ENCODE results near the gene KCNIP1. TPM values are rescaled to one million over a fixed set of nuclear protein-coding genes. Genes with fewer than 3 reads are reported as not detected.

Gene KCNIP1
- polyA plus RNA-seq, 3 donors from 2014 or later = not detected

DNA sequence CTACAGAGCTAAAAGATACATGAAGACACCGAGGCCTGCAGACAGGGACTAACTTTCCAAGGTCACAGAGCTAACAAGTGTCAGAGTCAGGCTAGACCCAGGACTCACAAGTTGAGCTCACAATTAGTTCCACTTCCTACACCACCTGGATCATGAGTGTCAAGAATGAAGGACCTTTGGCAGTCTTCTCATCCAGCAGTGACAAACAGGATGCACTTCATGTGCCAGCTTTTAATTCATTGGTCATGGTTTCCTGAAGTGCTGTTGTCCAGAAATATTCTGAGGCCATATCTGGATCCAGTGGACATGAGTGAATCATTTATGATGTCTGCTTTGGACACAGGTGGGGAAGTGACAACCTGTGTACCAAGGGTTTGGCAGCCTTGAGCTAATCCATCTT, 77.4 kb downstream of the KCNIP1 start:
- no peak overlapping the region for H3K27ac Mint-ChIP-seq
- H3K27me3 Mint-ChIP-seq (ENCODE audit: low read depth in 3 of 3) = peaks cover 2 to 5% (median 3%) of the 10 kb centered on the region in 3 donors
- H3K4me3 Mint-ChIP-seq = no peak overlapping the region
- no peaks in the 10 kb centered on the region for H3K36me3 Mint-ChIP-seq
- peaks cover 0 to 7% (median 0%) of the 10 kb centered on the region in 6 donors for H3K9me3 Mint-ChIP-seq
- no peak for DNase-seq
- H3K4me1 Mint-ChIP-seq = no peaks in the 10 kb centered on the region

DNA sequence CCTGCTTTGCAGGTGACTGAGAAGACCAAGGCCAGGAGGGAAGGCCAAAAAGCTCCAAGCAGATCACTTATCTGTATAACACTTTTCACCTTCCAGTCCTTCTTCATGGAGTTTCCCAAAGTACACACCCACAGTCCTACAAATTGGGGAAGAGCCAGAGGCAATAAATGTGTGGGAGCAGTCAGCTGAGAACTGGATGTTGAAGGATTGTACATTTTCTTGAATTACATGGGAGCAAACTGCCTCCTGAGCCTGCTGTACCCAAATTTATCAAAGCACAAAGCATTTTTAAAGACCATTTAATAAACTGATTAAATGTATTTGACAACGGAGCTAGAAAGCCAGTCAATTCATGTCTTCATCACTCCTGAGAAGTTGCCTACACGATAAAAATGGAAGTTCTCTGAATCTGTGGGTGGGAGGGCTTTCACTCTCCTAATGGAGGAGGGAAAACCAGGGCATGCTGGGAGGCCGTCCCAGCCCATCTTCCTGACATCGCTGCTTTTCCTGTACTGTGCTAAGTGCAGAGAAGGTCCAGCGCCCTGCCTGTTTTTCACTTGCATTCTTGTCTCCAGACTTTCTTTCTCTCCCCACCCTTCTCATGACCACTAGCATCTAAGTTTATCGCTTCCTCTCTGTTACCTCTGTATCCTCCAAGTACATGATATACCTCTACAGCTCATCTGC, 79.0 kb downstream of the KCNIP1 start:
- Mint-ChIP-seq H3K4me3 (no peak overlapping the region), H3K27me3 (ENCODE audit: low read depth in 3 of 3) (peaks cover 2 to 10% (median 6%) of the 10 kb centered on the region in 3 donors), H3K9me3 (peaks cover 0 to 7% (median 0%) of the 10 kb centered on the region in 6 donors), H3K36me3 (no peaks in the 10 kb centered on the region), H3K4me1 (no peaks in the 10 kb centered on the region), H3K27ac (no peak overlapping the region)
- DNase-seq = no peak

DNA sequence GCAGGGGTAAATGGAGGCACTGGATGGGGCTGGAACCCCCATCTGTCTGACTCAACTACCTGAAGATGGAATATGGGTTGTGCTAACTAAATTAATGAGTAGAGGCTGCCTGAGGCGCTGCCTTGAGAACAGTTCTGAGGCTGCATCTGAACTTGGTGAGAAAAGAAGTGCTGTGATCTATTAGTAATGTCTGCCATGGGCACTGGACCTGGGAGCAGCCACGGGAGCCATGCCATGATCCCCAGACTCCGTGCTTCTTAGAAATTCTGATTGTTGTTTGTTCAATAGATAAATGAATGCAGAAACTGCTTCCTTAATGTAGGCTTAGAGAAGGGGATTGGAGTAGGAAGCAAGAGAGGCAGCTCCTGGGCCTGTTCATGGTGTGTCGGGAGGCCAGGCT, 80.2 kb downstream of the KCNIP1 start:
- H3K4me3 Mint-ChIP-seq = no peak overlapping the region
- DNase-seq = no peak
- no peak overlapping the region for H3K27ac Mint-ChIP-seq
- no peaks in the 10 kb centered on the region for H3K36me3 Mint-ChIP-seq
- H3K9me3 Mint-ChIP-seq = peaks cover 0 to 2% (median 0%) of the 10 kb centered on the region in 6 donors
- H3K27me3 Mint-ChIP-seq (ENCODE audit: low read depth in 3 of 3) = peaks cover 2 to 9% (median 6%) of the 10 kb centered on the region in 3 donors
- H3K4me1 Mint-ChIP-seq = no peaks in the 10 kb centered on the region

DNA sequence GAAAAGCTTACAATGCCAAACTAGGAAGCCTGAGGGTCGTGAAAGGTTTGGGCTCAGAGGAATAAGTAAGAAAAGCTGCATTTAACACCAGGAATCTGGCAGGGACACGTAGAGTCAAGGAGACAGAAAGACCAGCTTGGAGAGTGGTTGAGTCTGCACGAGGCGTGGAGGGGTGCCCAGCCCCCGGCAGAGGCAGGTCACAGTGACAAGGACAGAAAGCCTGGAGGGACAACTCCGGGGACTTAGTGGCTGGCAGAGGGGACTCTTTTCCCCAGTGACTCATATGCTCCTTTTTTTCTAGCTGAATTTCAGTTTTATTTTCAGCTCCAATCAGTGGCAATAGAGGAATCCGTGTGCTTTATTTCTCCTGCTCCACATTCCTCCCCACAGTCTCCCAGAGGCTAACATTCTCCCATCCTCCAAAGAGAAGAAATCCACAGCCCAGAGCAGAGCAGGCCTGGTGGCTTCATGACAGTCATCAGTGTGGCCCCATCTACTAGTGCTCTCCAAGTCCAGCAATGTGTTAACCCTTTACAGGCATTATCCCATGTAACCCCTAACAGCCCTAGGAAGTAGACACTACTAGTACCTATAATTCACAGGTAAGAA, 80.7 kb downstream of the KCNIP1 start:
- H3K27me3 Mint-ChIP-seq (ENCODE audit: low read depth in 3 of 3) = peaks cover 2 to 11% (median 6%) of the 10 kb centered on the region in 3 donors

DNA sequence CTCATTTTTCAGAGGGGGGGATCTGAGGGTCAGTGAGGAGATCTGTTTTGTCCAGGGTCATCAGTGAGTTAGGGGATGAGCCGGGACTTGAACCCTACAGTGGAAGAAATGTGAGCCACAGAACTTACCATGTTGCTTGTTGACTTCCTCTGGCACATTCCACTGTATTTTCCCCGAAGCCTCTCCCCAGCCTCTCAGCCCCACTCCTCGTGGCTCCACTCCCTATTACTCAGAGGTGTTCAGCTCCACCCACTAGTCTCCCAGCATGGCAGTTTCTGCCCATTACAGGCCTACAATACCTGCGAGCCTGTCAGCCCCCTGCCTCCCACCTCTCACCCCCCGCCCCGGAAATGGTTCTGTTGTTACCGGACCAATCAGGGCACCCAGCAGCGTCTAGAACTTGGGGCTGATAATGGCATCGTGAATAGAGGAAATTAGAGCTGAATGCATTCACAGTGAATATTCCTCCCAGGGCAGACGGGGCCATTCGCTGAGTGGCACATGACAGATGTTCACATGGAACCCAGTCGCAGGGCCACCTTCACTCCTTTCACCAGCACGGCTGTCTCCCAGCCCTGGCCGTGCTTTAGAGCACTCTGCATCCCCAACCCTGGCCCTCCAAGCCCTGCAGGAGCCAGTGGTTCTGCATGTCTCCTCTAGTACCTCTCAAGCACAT, 81.6 kb downstream of the KCNIP1 start:
- no peak overlapping the region for H3K4me3 Mint-ChIP-seq
- no peak for DNase-seq
- H3K36me3 Mint-ChIP-seq = no peaks in the 10 kb centered on the region
- H3K27me3 Mint-ChIP-seq (ENCODE audit: low read depth in 3 of 3) = peaks cover 2 to 11% (median 6%) of the 10 kb centered on the region in 3 donors
- no peaks in the 10 kb centered on the region for H3K4me1 Mint-ChIP-seq
- no peak overlapping the region for H3K27ac Mint-ChIP-seq
- peaks cover 0 to 4% (median 0%) of the 10 kb centered on the region in 6 donors for H3K9me3 Mint-ChIP-seq

More for the DNA sequence above, 80.7 kb downstream of the KCNIP1 start:
- no peak overlapping the region for H3K27ac Mint-ChIP-seq
- peaks cover 0 to 4% (median 0%) of the 10 kb centered on the region in 6 donors for H3K9me3 Mint-ChIP-seq
- no peaks in the 10 kb centered on the region for H3K4me1 Mint-ChIP-seq
- H3K36me3 Mint-ChIP-seq = no peaks in the 10 kb centered on the region
- no peak for DNase-seq
- H3K4me3 Mint-ChIP-seq = no peak overlapping the region

DNA sequence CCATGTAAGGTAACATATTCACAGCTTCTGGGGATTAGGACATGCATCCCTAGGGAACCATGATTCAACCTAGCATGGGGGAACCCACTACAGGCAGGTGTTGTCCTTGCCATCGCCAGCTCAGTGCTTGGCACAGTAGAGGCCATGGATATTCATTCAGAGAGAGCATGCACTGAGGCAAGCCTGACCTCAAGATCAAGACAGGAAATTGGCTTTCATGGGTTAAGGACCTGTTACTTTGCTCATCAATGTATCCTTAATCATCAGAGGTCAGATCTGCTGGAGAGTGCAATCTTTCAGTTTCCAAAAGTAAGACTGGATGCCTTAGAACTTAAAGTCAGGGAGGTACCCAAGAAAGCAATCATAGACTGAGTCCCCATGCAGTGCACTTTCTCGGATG, 84.0 kb downstream of the KCNIP1 start:
- Mint-ChIP-seq H3K36me3 (no peaks in the 10 kb centered on the region), H3K27me3 (ENCODE audit: low read depth in 3 of 3) (peaks cover 0 to 9% (median 3%) of the 10 kb centered on the region in 3 donors), H3K4me1 (no peaks in the 10 kb centered on the region), H3K27ac (no peak overlapping the region), H3K9me3 (peaks cover 0 to 2% (median 0%) of the 10 kb centered on the region in 6 donors), H3K4me3 (no peak overlapping the region)
- DNase-seq = no peak

DNA sequence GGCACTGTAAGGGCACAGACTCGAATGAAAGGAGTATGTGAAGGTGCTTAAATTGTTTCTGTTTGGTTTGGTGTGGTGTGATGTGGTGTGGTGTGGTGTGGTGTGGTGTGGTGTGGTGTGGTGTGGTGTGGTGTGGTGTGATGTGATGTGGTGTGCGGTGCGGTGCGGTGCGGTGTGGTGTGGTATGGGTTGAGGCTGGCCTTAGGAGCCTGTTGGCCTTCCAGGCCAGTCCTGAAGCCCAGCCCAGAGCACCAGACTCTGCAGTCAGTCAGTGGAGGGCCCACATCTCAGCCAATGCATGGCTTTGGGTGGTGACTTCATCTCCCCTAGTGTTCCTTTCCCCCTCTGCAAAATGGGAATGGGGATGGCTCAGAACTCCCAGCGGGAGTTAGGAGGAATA, 85.8 kb downstream of the KCNIP1 start:
- Mint-ChIP-seq H3K27me3 (ENCODE audit: low read depth in 3 of 3) (peaks cover 2 to 9% (median 3%) of the 10 kb centered on the region in 3 donors), H3K4me1 (no peaks in the 10 kb centered on the region), H3K36me3 (no peaks in the 10 kb centered on the region), H3K27ac (no peak overlapping the region), H3K9me3 (peaks cover 0 to 2% (median 0%) of the 10 kb centered on the region in 6 donors), H3K4me3 (no peak overlapping the region)
- DNase-seq = no peak

DNA sequence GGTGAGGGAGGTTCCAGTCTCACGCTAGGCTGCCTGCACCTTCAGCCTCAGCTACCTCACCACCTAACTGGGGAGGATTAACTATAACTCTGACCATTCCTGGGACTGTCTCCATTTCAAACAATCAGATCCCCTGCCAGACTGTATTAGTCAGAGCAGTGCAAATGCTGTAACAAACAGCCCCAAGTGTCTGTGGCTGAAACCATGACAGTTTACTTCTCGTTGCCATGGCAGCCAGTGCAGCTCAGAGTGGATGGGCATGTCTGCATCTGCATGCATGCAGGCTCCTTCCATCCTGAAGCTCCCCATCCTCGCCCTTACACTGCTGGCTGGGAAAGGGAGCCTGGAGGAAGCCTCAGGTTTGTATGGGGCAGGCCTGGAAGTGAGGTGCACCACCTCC, 86.7 kb downstream of the KCNIP1 start:
- Mint-ChIP-seq H3K9me3 (peaks cover 0 to 2% (median 0%) of the 10 kb centered on the region in 6 donors), H3K27me3 (ENCODE audit: low read depth in 3 of 3) (peaks cover 2 to 7% (median 3%) of the 10 kb centered on the region in 3 donors), H3K36me3 (no peaks in the 10 kb centered on the region)

DNA sequence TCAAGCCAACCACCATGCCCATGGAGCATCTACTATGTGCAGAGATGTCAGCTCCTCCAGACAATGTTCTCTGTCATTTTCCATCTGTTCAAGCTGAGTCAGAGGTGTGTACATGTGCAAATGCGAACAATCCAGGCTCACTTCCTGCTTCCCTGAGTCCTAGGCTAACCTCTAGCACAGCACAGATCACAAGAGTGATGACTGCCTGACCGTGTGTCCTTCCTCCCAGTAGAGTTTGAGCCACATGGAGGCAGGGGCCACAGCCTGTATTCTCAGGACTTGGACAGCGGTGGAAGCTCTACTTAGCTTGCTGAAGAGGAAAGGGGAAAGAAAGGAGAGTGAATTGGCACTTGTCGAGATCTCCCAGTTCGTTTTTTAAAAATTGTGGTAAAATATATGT, 87.2 kb downstream of the KCNIP1 start:
- Mint-ChIP-seq H3K27ac (no peak overlapping the region), H3K9me3 (peaks cover 0 to 2% (median 0%) of the 10 kb centered on the region in 6 donors), H3K36me3 (no peaks in the 10 kb centered on the region), H3K4me3 (no peak overlapping the region), H3K27me3 (ENCODE audit: low read depth in 3 of 3) (peaks cover 2 to 7% (median 3%) of the 10 kb centered on the region in 3 donors), H3K4me1 (no peaks in the 10 kb centered on the region)
- no peak for DNase-seq

More for the DNA sequence above, 86.7 kb downstream of the KCNIP1 start:
- no peak for DNase-seq
- no peak overlapping the region for H3K27ac Mint-ChIP-seq
- no peaks in the 10 kb centered on the region for H3K4me1 Mint-ChIP-seq
- no peak overlapping the region for H3K4me3 Mint-ChIP-seq

DNA sequence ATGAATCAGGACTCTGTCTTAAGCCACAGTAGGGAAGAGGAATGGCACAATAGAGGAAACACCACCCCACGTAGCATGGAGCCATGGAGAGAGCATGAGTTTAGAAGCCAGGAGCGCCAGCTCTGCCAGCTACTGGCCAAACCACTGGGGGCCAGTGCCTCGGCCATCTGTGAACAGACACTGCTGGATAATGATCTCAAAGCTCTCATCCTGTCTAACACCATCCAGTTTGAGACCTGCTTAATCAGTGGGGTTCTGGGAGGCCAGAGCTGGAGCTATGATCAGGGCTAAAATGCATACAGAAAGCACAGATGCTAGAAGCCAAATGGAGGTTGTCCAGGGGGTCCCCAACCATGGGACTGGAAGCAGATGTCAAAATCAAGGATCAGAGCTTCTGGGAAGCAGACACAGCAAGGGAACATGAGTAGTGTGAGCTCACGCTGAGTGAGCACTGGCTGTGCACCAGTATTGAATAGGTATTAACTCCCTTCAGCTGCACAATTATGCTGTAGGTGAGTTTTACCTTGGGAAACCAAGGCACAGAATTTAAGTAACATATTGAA, 92.7 kb downstream of the KCNIP1 start:
- Mint-ChIP-seq H3K9me3 (no peaks in the 10 kb centered on the region), H3K36me3 (no peaks in the 10 kb centered on the region), H3K4me1 (no peaks in the 10 kb centered on the region), H3K27ac (no peak overlapping the region), H3K4me3 (no peak overlapping the region), H3K27me3 (ENCODE audit: low read depth in 3 of 3) (peaks cover 0 to 6% (median 2%) of the 10 kb centered on the region in 3 donors)
- DNase-seq = no peak

DNA sequence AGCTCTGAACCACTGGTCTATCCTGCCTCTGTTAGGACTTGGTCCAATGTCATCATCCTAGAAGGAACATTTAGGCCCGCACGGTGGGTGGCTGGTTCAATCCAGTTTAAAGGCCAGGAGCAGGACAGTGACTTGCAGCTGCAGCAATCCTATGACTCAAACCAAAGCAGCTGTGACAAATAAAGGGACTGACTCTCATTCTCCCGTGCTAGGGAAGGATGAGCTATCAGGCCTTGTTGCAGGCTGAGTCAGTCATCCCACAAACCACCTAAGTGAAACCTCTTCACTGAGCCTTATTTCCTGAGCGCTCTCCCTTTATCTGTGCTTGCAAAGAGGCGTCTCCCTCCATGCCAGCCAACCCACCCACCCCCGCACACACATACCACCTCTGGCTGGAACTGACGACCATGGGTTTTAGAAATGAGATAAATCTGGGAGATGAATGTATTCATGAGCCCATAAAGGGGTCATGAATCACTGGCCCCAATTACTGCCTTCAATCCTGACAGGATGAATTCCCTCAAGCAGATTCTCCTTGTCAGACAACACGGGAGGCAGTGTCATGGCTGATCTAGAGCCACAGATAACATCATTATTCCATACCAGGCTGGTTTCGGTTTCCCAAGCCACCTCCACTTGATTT, 93.4 kb downstream of the KCNIP1 start:
- Mint-ChIP-seq H3K36me3 (no peaks in the 10 kb centered on the region), H3K4me1 (no peaks in the 10 kb centered on the region), H3K9me3 (no peaks in the 10 kb centered on the region), H3K27me3 (ENCODE audit: low read depth in 3 of 3) (peaks cover 0 to 6% (median 2%) of the 10 kb centered on the region in 3 donors), H3K4me3 (no peak overlapping the region), H3K27ac (no peak overlapping the region)
- no peak for DNase-seq

DNA sequence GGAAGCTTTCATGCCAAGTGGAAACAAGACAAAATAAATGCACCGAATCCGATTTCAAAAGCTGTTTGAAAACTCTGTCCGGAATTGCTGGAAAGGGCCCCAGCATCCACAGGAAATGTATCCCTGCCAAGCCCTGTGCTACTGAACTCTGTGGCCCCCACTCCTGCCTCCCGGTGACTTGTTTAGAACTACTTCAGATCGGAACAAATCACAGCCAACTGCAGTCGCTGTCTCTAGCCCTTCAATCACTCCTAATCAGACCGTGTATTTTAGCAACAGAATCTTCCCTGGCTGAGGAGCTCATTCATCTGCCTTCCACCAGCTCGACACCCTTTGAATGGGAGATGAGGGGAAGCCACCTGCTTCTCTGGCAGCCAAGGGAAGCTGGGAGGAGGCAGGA, 94.1 kb downstream of the KCNIP1 start:
- Mint-ChIP-seq H3K27me3 (ENCODE audit: low read depth in 3 of 3) (peaks cover 0 to 6% (median 2%) of the 10 kb centered on the region in 3 donors), H3K4me3 (no peak overlapping the region), H3K4me1 (no peaks in the 10 kb centered on the region), H3K27ac (no peak overlapping the region), H3K9me3 (no peaks in the 10 kb centered on the region), H3K36me3 (no peaks in the 10 kb centered on the region)
- no peak for DNase-seq

DNA sequence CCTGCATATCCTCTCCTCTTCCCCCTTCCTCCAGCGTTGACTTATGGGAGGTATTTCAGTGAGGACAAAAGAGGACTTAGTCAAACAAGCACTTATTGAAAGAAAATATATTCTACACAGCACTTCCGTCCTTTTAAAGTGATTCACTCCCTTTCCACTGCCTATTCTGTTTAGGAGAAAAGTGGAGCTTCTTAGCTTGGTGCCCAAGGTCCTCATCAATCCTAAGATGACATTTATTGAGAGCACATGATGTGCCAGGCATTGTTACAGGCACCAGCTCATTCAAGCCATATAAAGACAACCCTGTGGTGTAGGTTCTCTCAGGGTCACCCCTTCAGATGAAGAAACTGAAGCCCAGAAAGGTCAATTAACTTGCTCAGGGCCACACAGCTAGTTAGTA, 95.9 kb downstream of the KCNIP1 start:
- H3K4me3 Mint-ChIP-seq = no peak overlapping the region
- H3K9me3 Mint-ChIP-seq = no peaks in the 10 kb centered on the region
- H3K27me3 Mint-ChIP-seq (ENCODE audit: low read depth in 3 of 3) = peaks cover 0 to 6% (median 2%) of the 10 kb centered on the region in 3 donors
- no peak overlapping the region for H3K27ac Mint-ChIP-seq
- H3K36me3 Mint-ChIP-seq = no peaks in the 10 kb centered on the region
- no peak for DNase-seq
- H3K4me1 Mint-ChIP-seq = no peaks in the 10 kb centered on the region
